OCI-LY3 (cell line): Measurements from ENCODE around the gene AUNIP.

Source experiments
- EZH2phosphoT487 ChIP-seq: fragments of 200-600 bp; shearing (Covaris generic); IDR thresholded peaks from 2 replicates; pipeline ENCODE4 v1.6.1; 2018; ENCODE audit warnings: antibody characterized with exemption, mixed run types, low read depth
- TF ChIP-seq, protein P1 (sequence below): fragments of 200-600, 300-600 bp; sonication (generic); IDR thresholded peaks from 2 replicates; pipeline ENCODE4 v1.5.1; 2014; ENCODE audit warnings: antibody characterized with exemption, low read length, low read depth

DNA sequence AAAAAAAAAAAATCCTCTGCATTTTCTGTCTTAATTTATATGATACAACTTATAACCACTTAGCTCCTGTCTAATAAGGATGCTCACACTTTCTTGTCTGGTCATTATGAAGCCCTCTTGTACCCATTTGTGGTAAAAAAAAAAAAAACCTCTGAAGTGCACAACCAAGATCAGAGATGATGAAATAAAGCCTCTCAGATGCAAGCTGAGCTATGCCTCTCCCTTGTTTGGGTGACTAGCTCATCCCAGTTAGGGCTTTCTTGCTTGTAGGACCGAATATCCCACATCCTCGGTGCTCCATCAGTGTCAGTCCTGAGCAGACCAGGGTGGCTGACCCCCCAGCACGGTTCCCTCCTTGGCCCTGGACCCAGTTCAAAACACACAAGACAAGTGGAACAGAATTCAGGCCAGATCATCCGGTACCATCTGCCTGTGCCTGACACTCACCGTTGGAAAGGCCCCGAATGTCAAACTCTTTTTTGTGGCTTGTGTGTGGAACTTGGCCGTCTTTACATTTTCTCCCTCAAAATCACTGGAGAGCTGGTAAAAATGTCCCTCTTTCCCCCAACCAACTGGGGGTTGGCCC, 65.6 kb downstream of the AUNIP start:
- TF ChIP-seq, protein P1, sequence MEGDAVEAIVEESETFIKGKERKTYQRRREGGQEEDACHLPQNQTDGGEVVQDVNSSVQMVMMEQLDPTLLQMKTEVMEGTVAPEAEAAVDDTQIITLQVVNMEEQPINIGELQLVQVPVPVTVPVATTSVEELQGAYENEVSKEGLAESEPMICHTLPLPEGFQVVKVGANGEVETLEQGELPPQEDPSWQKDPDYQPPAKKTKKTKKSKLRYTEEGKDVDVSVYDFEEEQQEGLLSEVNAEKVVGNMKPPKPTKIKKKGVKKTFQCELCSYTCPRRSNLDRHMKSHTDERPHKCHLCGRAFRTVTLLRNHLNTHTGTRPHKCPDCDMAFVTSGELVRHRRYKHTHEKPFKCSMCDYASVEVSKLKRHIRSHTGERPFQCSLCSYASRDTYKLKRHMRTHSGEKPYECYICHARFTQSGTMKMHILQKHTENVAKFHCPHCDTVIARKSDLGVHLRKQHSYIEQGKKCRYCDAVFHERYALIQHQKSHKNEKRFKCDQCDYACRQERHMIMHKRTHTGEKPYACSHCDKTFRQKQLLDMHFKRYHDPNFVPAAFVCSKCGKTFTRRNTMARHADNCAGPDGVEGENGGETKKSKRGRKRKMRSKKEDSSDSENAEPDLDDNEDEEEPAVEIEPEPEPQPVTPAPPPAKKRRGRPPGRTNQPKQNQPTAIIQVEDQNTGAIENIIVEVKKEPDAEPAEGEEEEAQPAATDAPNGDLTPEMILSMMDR: no peak
- no peak for TF ChIP-seq EZH2phosphoT487
